GM19240 (cell line): Measurements from ENCODE around the gene PPFIA2.

Experiments
- DNase-seq: peaks from one replicate; pipeline ENCODE4 v3.0.0; 2011; ENCODE audit warnings: low spot score; ENCODE audit not compliant: insufficient read length

PPFIA2 gene

GRCh38 chr12:81450920-81451739, 308.0 kb downstream of the PPFIA2 start:
- DNase-seq, result no peak

DNA sequence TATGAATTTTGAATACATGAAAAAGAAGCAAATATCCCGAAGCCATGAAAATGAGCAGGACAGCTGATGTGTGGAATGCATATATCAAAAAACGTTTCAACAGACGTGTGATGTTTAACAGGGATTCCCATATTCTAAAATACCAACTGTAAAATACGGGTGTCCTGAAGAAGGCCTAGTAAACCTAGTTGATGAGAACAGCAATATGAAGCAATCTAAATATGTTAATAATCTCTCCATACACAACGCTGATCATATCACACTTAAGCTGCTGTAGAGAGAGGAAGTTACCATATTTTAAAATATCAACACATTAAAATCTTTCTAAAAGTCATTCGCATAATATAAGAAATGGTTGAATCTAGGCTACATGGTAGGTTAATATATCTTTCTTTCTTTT, 317.5 kb downstream of the PPFIA2 start:
- no peak for DNase-seq

GRCh38 chr12:81440001-81440400, 319.1 kb downstream of the PPFIA2 start:
- no peak for DNase-seq

DNA sequence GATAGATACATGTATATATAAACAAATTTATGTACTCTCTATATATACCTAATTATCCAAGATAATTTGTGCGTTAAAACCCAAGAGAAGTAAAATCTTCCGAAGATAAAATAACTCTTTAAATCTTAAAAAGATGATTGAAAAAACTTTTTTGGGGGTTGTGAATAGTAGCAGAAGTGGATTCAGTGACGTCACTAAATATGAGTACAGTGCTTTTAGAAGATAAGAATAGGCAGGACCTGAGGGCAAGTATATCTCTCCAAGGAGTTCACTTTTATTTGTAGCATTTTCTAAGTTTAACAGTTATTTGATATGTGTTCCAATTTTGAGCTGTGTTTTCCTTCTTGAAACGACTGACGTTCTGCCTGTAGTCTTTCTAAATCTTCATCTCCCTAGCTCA, 319.8 kb downstream of the PPFIA2 start:
- no peak for DNase-seq

DNA sequence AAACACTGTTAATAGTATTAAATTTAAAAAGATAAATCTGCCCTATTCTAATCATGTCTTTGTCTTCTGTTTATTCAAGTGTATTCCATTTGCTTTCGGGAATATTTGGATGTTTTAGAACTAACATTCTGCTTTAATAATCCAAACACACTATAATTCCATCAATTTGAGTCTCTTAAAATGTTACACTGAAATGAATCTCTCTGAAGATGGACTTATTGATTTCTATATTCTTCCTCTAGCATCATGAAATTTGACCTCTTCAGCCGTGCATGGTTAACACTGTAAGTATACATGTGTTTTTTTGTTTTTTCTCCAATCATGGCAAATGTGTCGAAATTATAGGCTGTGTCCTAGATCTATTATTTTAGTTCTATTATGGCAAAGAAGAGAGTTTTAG, 342.1 kb downstream of the PPFIA2 start:
- no peak for DNase-seq

- DNase-seq, result no peak
These were observed 342.6 kb downstream of the PPFIA2 start for GRCh38 chr12:81416571-81416970.

GRCh38 chr12:81414441-81414840, 344.7 kb downstream of the PPFIA2 start:
- no peak for DNase-seq

- DNase-seq, result no peak
These were observed 346.2 kb downstream of the PPFIA2 start for GRCh38 chr12:81412940-81413339.

GRCh38 chr12:81403348-81403747, 355.8 kb downstream of the PPFIA2 start:
- no peak for DNase-seq

DNA sequence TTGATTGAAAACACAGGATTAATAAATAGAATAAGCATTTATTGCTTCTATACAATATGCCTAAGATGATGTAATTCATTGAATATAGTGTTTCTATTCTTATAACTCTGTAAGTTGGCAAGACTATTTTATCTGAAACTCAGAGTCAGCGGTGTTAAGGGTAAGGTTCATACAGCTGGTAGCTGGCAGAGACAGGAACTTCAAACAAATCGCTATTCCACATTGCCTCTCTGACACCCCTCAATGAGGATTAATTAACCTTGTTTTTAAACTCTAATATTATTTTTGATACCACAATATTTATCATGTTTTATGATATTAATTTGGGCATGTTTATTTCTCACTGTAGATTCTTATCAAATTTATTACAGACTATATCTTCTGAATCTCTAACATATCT, 357.9 kb downstream of the PPFIA2 start:
- no peak for DNase-seq

DNA sequence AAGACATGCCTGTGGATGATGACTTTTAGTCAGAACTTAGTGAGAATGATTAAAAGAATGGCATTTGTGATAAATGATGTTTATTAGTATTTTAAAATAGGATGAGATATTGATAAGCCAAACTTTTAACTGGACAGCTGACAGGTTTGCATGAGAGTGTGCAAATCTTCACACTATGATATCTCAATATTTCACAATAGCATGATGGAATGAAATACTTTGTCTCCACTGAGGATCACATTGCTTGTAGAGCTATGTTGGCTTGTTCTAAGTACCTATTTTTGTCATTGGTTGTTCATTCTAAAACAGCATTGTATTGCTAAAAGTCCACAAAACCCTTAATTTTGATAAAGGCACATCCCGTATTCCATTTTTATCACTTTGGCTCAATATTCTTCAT, 359.1 kb downstream of the PPFIA2 start:
- DNase-seq, result no peak

DNA sequence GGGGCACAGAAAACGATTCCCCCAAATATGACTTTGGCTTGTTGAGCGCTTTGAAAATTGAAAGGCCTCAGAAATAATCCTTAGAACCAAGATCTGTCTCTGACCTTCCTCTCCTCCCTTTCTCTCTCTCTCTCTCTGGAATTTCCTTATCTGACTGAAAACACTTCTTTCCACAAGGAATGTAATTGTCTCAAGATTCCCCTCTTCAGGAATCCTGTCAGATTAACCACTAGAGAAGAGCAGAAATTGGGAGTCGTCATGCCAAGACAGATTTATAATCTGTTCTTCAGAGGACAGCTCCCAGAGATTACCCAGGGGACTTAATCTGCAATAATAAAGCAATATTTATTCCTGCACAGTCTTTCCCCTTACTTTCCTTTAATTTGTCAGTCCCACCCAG, 363.7 kb downstream of the PPFIA2 start:
- DNase-seq, result no peak

DNA sequence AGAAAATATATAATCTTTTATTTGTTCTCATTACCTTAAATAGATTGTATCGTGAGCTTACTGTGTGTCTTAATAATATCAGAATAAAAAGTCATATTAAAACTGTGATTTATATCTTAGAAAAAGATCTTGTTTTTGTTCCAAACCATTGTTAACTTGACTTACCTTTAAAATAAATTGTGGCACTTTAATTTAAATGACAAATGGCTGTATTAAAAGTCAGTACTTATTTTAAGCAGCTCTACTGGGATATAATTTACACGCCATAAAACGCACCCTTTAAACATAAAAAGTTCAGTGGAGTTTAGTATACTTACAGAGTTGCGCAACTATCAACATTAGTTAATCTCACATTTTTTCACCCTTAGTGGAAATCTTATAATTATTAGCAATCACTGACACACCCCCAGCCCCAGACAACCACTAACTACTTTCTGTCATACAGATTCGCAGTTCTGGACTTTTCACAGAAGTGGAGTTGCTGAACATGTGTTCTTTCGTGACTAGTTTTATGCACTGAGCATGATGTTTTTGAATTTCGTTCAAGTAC, 369.5 kb downstream of the PPFIA2 start:
- no peak for DNase-seq

GRCh38 chr12:81386101-81386500, 373.0 kb downstream of the PPFIA2 start:
- no peak for DNase-seq

DNA sequence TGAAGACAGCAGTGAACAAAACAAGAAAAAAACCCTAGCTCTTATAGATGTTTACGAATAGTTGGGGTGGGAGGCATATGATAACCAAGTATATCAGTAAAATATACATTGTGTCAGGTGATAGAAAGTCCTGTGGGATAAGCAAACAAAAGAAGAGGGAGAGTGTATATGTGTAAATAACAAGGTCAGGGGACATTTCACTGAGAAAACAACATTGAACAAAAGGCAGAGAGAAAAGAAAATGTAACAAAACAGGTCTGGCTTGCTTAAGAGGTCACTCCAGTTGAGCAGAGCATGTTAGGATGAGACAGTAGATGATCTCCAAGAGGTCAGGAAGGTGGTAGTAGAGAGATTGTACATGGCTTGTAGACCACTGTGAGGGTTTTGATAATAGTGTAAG, 377.2 kb downstream of the PPFIA2 start:
- no peak for DNase-seq

DNA sequence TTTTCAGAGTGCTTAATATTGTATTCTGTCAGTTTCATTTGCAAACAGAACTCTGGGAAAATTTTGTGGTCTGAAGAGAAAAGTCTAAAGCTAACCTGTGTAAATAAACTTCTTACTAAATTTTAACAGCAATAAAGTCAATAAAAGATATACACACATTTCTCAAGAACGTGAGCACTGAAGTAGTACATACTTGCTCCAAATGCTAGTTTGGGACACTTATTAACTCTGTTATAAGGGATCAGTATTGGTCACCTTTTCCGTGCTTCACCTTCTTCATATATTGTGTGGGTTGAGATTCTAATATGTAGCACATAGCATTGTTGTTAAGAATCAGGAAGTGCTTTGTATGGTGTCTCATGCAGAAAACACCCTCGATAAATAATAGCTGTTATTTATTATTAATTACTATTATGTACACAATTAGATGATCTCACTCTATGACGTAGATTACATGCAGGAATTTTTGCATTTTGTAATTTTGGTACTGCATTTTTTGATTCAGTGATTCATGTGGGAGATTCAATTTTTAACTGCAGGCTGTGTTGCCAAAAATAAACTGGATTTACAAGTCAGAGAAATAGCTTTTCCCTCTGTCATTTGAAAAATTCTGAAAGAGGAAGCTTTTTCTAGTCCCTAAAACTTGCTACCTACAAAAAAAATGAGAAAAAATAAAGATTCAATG, 380.4 kb downstream of the PPFIA2 start:
- DNase-seq, result no peak

- no peak for DNase-seq
These were observed 381.4 kb downstream of the PPFIA2 start for GRCh38 chr12:81377771-81378170.

- DNase-seq, result no peak
These were observed 383.2 kb downstream of the PPFIA2 start for GRCh38 chr12:81375969-81376368.

DNA sequence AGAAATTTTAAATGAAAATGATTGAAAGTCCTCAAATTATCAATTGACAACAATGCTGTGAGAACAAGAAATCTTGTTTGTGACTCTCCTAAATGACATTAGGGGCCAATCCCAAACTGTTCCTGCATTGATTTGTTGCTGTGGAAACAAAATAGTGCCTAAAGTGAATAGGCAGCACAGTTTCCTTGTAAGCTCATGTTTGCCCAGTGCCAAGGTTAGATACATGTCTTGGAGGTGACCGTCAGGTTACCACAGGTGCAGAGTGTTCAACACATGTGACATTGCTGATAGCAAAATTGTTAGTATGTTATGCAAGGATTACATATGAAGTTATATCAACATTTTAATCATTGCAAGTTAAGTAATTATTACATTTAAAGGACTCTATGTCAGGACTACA, 388.7 kb downstream of the PPFIA2 start:
- no peak for DNase-seq

DNA sequence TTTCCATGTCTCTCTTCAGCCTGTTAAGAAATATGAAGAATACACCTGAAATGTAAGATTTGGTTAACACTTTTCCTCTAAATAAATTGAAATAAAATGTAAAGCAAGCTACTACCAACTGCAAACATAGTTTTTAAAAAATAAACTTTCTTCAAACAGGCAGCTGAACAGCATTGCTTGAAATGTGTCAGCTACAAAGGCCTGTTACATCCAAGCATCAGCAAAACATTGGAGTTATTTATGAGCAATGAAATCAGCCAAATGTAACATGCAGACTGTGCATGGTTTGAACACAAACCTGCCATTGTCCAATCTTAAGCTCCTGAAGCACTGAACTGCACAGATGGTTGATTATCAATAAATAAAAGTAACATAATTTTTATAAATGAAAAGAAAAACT, 390.0 kb downstream of the PPFIA2 start:
- DNase-seq, result no peak

GRCh38 chr12:81365284-81365683, 393.9 kb downstream of the PPFIA2 start:
- no peak for DNase-seq

- no peak for DNase-seq
These were observed 398.2 kb downstream of the PPFIA2 start for GRCh38 chr12:81360916-81361315.

DNA sequence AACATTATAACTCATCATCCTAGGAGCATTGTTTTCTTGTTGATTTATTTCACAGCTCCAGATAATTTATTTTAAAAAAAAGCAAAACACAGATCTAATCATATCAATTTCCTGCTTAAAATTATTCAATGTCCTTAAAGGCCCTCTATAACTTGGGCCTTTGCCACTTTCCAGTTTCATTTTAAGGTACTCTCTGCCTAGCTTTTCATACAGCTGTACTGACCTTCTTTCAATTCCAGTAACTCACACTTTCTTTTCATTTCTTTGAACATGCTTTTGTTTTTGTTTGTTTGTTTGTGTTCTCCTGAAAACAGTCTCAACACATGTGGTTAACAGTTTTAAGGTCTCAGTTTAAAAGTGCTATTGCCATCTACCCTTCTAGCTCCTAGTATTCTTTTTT, 399.4 kb downstream of the PPFIA2 start:
- no peak for DNase-seq
